HG02588 (cell line): Measurements from ENCODE around the gene FAM181A.

ENCODE experiments used
- ATAC-seq: cut with Tn5 transposase; IDR thresholded peaks from one replicate; pipeline ENCODE4 v1.9.1; 2021; ENCODE audit warnings: mild to moderate bottlenecking, moderate library complexity; ENCODE audit not compliant: unreplicated experiment

The FAM181A gene

DNA sequence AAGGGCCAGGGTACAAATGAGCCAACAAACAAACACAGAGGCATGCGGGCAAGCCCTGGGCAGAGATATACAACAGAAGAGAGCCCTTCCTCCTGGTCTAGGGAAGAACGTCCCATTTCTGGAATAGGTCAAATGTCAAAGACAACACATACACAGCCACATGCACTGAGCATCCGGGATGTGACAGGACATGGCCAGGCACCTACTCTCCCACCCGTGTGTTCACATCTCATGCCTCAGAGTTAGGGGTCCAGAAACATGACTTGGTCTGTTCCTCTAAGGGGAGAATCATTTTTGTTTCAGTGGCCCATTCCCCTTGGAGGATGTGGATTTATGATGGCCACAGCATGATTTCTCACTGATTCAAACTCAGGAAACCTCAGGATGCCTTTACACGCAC is 50.0 kb downstream of the FAM181A start:
- ATAC-seq, result no peak

DNA sequence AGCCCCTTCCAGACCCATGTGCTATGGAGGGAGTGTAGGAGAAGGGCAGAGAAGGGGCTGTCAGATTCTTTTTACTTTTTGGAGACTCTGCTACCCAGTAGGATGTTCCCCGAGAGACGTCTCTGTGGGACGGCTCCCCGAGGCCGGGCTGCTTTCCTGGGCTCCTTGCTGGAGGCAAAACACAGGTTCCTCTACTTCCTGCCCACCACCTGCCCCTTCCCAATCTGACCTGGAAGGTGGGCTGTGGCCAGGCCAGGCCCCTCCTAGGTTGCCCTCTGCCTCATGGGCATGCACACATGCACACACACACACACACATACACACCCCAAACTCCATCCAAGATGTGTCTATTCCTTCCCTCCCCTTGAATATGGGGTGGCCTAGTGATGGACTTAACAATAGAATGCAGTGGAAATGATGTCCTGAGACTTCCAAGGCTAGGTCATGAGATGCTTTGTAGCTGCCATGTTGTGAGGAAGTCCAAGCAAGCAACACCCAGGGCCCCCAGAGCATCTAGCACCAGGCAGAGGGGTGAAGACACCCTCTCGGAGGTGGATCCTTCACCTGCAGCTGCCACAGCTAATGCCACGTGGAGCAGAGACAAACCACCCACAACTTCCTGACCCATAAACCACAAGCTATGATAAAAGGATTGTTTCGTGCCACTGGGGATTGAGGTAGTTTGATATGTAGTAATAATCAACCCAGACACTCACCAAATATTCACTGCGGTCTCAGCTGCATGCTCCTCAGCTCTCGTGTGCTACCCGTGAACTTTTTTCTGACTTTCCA is 50.8 kb downstream of the FAM181A start:
- ATAC-seq, result no peak

DNA sequence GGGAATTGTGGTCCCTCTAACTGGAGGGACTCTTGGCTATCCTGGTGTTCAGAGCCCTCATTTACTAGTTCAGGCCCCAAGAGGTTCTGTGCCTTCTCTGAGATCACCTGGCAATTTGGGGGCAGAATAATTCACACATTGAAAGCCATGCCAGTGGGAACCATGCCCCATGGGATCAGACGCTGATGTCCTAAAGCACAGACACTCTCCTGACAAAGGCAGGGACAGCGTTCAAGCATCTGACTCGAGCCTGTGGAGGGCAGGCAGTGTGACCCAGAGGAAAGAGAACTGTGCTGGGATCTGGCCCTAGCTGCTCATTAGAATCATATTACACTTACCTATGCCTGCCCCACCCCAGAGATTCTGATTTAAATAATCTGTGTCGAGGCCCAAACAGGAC is 51.6 kb downstream of the FAM181A start:
- ATAC-seq, result no peak
